HG02588 (cell line): ENCODE data around the gene SYT1.

Source experiments
- ATAC-seq: cut with Tn5 transposase; IDR thresholded peaks from one replicate; pipeline ENCODE4 v1.9.1; 2021; ENCODE audit warnings: mild to moderate bottlenecking, moderate library complexity; ENCODE audit not compliant: unreplicated experiment

Gene SYT1

GRCh38 chr12:79487386-79488110, 623.0 kb downstream of the SYT1 start:
- no peak for ATAC-seq
